Neural cell (in vitro differentiated cells): ENCODE data around the gene FCHO1. TPM values are rescaled to one million over a fixed set of nuclear protein-coding genes. Genes with fewer than 3 reads are reported as not detected.

Experiments used
- H2AFZ ChIP-seq: fragments of 200-600, 300-800 bp; sonication (generic), shearing (Covaris generic); 2 replicates; pipeline ENCODE4 v1.6.0; 2014; ENCODE audit warnings: low read depth, mild to moderate bottlenecking, antibody characterized with exemption, low read length, moderate library complexity
- H3F3A ChIP-seq: fragments of 200-600 bp; shearing (Covaris generic); 2 replicates; pipeline ENCODE4 v1.6.1; 2016; ENCODE audit warnings: mild to moderate bottlenecking, moderate library complexity, mixed read lengths, antibody characterized with exemption, low read length; ENCODE audit not compliant: insufficient read depth, poor library complexity, severe bottlenecking
- H3K27ac ChIP-seq: fragments of 200-600, 300-800 bp; sonication (generic), shearing (Covaris generic); 2 replicates; pipeline ENCODE4 v1.5.1; 2014; ENCODE audit warnings: mild to moderate bottlenecking, low read length, moderate library complexity
- H3K27me3 ChIP-seq: fragments of 300-800, 200-600 bp; sonication (generic), shearing (Covaris generic); 2 replicates; pipeline ENCODE4 v1.6.0; 2014; ENCODE audit warnings: mild to moderate bottlenecking, low read depth, low read length, moderate library complexity; ENCODE audit not compliant: insufficient read depth
- H3K36me3 ChIP-seq: fragments of 300-800, 200-600 bp; sonication (generic), shearing (Covaris generic); 2 replicates; pipeline ENCODE4 v1.5.1; 2014; ENCODE audit warnings: mild to moderate bottlenecking, antibody characterized with exemption, low read length, moderate library complexity; ENCODE audit not compliant: insufficient read depth
- H3K4me2 ChIP-seq: fragments of 300-800, 200-600 bp; sonication (generic), shearing (Covaris generic); 2 replicates; pipeline ENCODE4 v1.6.0; 2014; ENCODE audit warnings: mild to moderate bottlenecking, low read length
- H3K4me3 ChIP-seq: fragments of 300-800, 200-600 bp; sonication (generic), shearing (Covaris generic); 2 replicates; pipeline ENCODE4 v1.5.1; 2014; ENCODE audit warnings: mild to moderate bottlenecking, low read length, moderate library complexity
- H3K79me2 ChIP-seq: fragments of 200-600 bp; shearing (Covaris generic); replicated peaks from 2 replicates; pipeline ENCODE4 v1.6.0; 2014; ENCODE audit warnings: mild to moderate bottlenecking, low read length, moderate library complexity; ENCODE audit not compliant: insufficient read depth
- H3K9ac ChIP-seq: fragments of 300-800, 200-600 bp; sonication (generic), shearing (Covaris generic); 2 replicates; pipeline ENCODE4 v1.6.1; 2016; ENCODE audit warnings: mild to moderate bottlenecking, low read length, mixed read lengths
- H3K9me2 ChIP-seq: fragments of 200-600 bp; shearing (Covaris generic); 2 replicates; pipeline ENCODE4 v1.6.1; 2016; ENCODE audit warnings: mild to moderate bottlenecking, low read length, mixed read lengths; ENCODE audit not compliant: insufficient read depth
- H3K9me3 ChIP-seq: fragments of 200-600, 300-800 bp; sonication (generic), shearing (Covaris generic); 2 replicates; pipeline ENCODE4 v1.6.1; 2016; ENCODE audit warnings: mild to moderate bottlenecking, mixed run types, low read length, moderate library complexity, mixed read lengths
- H4K20me1 ChIP-seq: fragments of 200-600 bp; shearing (Covaris generic); 2 replicates; pipeline ENCODE4 v1.6.1; 2016; ENCODE audit warnings: mild to moderate bottlenecking, mixed run types; ENCODE audit not compliant: insufficient read depth
- EP300 ChIP-seq: fragments of 450-650 bp; conservative IDR thresholded peaks from 2 replicates; pipeline ENCODE4 v1.6.1; 2014; ENCODE audit warnings: antibody characterized with exemption, mild to moderate bottlenecking, moderate library complexity; ENCODE audit not compliant: poor library complexity, severe bottlenecking
- EZH2 ChIP-seq: fragments of 200-600, 300-800 bp; shearing (Covaris generic), sonication (generic); IDR thresholded peaks from 2 replicates; pipeline ENCODE4 v1.6.1; 2014; ENCODE audit warnings: antibody characterized with exemption, low read length, borderline replicate concordance, mild to moderate bottlenecking; ENCODE audit not compliant: insufficient read depth, poor library complexity, severe bottlenecking
- MXI1 ChIP-seq: fragments of 450-650 bp; conservative IDR thresholded peaks from 2 replicates; pipeline ENCODE4 v1.6.1; 2014; ENCODE audit warnings: antibody characterized with exemption, mild to moderate bottlenecking; ENCODE audit not compliant: poor library complexity, severe bottlenecking
- POLR2AphosphoS5 ChIP-seq: IDR thresholded peaks from 2 replicates; pipeline ENCODE4 v1.6.1; 2012
- RAD21 ChIP-seq: fragments of 450-650 bp; conservative IDR thresholded peaks from 2 replicates; pipeline ENCODE4 v1.6.1; 2014; ENCODE audit warnings: antibody characterized with exemption, mild to moderate bottlenecking, moderate library complexity
- SMC3 ChIP-seq: fragments of 450-650 bp; conservative IDR thresholded peaks from 2 replicates; pipeline ENCODE4 v1.6.1; 2014; ENCODE audit warnings: antibody characterized with exemption, mild to moderate bottlenecking, moderate library complexity; ENCODE audit not compliant: poor library complexity
- TAF1 ChIP-seq: IDR thresholded peaks from 2 replicates; pipeline ENCODE4 v1.6.1; 2012; ENCODE audit warnings: low read depth
- polyA plus RNA-seq: library from polyadenylated mRNA; depleted of rRNA; stranded (reverse); fragments of >200 nt; gene quantifications from 2 replicates; pipeline ENCODE4 v1.2.3, GENCODE V29; 2014
- TF ChIP-seq, protein P1 (sequence below): IDR thresholded peaks from 2 replicates; pipeline ENCODE4 v1.6.1; 2012; ENCODE audit warnings: borderline replicate concordance
- TF ChIP-seq, protein P2 (sequence below): fragments of 450-650 bp; IDR thresholded peaks from 2 replicates; pipeline ENCODE4 v1.5.1; 2014; ENCODE audit warnings: antibody characterized with exemption, mild to moderate bottlenecking, moderate library complexity; ENCODE audit not compliant: poor library complexity, severe bottlenecking

The FCHO1 gene
- polyA plus RNA-seq, 1 donor from 2014 or later = 39.7 TPM

DNA sequence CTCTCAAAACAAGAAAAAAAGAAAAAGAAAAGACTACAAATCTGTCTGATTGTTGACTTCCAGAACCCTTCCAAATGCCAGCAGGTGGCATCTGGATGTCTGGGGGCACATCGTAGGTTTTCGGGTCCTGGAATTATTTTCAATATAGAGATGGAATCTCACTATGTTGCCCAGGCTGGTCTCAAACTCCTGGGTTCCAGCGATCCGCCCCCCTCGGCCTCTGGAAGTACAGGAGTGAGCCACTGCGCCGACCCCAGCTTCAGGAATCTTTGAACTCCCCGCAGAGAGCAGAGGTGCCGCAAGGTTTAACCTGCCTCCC lies 43.1 kb downstream of the FCHO1 start:
- no peak overlapping the region for H3K4me3 ChIP-seq
- H3K79me2 ChIP-seq = no peaks in the 10 kb centered on the region
- no peaks in the 10 kb centered on the region for H3K9me2 ChIP-seq
- H3K27me3 ChIP-seq = peaks cover 32% of the 10 kb centered on the region
- no peaks in the 10 kb centered on the region for H4K20me1 ChIP-seq
- no peak overlapping the region for H3K9ac ChIP-seq
- TF ChIP-seq MXI1 (no peak), TAF1 (no peak), SMC3 (no peak), RAD21 (no peak)
- TF ChIP-seq, protein P1, sequence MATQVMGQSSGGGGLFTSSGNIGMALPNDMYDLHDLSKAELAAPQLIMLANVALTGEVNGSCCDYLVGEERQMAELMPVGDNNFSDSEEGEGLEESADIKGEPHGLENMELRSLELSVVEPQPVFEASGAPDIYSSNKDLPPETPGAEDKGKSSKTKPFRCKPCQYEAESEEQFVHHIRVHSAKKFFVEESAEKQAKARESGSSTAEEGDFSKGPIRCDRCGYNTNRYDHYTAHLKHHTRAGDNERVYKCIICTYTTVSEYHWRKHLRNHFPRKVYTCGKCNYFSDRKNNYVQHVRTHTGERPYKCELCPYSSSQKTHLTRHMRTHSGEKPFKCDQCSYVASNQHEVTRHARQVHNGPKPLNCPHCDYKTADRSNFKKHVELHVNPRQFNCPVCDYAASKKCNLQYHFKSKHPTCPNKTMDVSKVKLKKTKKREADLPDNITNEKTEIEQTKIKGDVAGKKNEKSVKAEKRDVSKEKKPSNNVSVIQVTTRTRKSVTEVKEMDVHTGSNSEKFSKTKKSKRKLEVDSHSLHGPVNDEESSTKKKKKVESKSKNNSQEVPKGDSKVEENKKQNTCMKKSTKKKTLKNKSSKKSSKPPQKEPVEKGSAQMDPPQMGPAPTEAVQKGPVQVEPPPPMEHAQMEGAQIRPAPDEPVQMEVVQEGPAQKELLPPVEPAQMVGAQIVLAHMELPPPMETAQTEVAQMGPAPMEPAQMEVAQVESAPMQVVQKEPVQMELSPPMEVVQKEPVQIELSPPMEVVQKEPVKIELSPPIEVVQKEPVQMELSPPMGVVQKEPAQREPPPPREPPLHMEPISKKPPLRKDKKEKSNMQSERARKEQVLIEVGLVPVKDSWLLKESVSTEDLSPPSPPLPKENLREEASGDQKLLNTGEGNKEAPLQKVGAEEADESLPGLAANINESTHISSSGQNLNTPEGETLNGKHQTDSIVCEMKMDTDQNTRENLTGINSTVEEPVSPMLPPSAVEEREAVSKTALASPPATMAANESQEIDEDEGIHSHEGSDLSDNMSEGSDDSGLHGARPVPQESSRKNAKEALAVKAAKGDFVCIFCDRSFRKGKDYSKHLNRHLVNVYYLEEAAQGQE = no peak
- TF ChIP-seq, protein P2, sequence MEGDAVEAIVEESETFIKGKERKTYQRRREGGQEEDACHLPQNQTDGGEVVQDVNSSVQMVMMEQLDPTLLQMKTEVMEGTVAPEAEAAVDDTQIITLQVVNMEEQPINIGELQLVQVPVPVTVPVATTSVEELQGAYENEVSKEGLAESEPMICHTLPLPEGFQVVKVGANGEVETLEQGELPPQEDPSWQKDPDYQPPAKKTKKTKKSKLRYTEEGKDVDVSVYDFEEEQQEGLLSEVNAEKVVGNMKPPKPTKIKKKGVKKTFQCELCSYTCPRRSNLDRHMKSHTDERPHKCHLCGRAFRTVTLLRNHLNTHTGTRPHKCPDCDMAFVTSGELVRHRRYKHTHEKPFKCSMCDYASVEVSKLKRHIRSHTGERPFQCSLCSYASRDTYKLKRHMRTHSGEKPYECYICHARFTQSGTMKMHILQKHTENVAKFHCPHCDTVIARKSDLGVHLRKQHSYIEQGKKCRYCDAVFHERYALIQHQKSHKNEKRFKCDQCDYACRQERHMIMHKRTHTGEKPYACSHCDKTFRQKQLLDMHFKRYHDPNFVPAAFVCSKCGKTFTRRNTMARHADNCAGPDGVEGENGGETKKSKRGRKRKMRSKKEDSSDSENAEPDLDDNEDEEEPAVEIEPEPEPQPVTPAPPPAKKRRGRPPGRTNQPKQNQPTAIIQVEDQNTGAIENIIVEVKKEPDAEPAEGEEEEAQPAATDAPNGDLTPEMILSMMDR = no peak
- no peaks in the 10 kb centered on the region for H3K9me3 ChIP-seq
- H3K36me3 ChIP-seq = no peaks in the 10 kb centered on the region
- no peak overlapping the region for H3K4me2 ChIP-seq
- no peak overlapping the region for H3K27ac ChIP-seq
- no peaks in the 10 kb centered on the region for H3F3A ChIP-seq
- H2AFZ ChIP-seq = no peak overlapping the region

DNA sequence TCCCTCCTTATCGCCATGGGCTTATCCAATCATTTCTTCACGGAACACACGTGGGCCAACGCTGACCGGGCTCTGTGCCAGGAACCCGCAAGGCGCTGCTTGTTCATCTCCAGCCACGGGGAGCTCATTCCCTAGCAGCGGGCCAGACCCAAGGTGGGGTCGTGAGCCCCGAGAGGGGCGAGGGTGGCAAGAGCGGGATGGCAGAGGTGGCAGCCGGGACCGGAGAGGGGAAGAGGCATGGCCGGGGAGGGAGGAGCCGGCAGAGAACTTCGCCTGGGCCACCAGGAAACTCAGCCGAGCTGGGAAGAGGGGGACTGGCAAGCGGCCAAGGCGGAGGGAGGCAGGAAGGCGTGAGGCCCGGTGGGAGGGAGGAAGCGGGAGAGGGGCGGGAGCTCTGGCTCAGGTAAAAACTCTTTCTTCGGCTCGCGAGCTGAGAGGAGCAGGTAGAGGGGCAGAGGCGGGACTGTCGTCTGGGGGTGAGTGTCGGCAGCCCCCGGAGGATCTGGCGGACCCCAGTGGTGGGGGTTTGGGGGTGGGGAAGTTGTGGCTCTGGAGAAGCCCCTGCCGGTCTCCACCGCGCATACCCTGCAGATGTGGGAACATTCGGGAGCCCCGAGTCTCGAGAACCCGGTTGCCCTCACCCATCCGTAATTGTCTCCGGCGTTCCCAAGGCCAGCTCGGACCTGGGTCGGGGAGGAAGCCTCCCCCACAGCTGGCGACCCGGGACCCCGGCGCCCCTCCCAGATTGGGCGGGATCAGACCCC lies 43.6 kb downstream of the FCHO1 start, which contains the start of gene B3GNT3:
Gene B3GNT3 (plus strand): TSS at position 408 of the 764 bp plus-strand sequence. CDS start 12,670 bp downstream, outside the sequence.
- no peaks in the 10 kb centered on the region for H3K9me2 ChIP-seq
- H3K27me3 ChIP-seq = peaks cover 32% of the 10 kb centered on the region
- no peak within 1 kb of the TSS for H3K9ac ChIP-seq
- H3K9me3 ChIP-seq = no peaks in the 10 kb centered on the region
- no peaks in the 10 kb centered on the region for H3F3A ChIP-seq
- no peak within 1 kb of the TSS for H3K4me3 ChIP-seq
- no peaks in the 10 kb centered on the region for H4K20me1 ChIP-seq
- no peak within 1 kb of the TSS for H2AFZ ChIP-seq
- no peak within 1 kb of the TSS for H3K4me2 ChIP-seq
- no peaks in the 10 kb centered on the region for H3K36me3 ChIP-seq
- H3K27ac ChIP-seq = no peak within 1 kb of the TSS
- H3K79me2 ChIP-seq = no peaks in the 10 kb centered on the region
- no peak for TF ChIP-seq SMC3
- TF ChIP-seq EP300 = no peak
- TF ChIP-seq POLR2AphosphoS5 = no peak
- no peak for TF ChIP-seq EZH2
- TF ChIP-seq, protein P1 = no peak
- no peak for TF ChIP-seq MXI1
- no peak for TF ChIP-seq RAD21
- TF ChIP-seq TAF1 = no peak
- TF ChIP-seq, protein P2 = no peak
